Left forelimb (tissue), 1 donor: ENCODE results near the gene CEMIP.

Source experiments
- DNase-seq: peaks from one replicate; pipeline ENCODE4 v3.0.0-alpha.2; 2018; ENCODE audit warnings: low spot score

The CEMIP gene

DNA sequence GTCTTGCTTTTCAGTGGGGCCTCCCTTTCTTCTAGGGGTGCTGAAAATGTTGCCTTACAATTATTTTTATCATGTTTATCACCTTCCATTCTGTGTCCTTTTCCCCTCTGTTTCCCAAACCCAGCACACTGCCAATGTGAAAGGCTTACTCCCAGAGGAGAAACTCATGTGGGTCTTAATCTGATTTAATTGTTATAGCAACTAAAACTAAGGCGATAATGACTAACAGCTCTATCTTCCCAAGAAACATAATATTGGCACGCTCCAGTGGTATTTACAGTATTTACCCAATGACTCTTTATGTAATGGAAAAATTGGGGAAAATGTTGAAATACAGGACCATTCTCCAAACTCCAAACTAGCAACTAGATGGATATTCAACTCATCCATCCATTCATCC lies 152.0 kb downstream of the CEMIP start:
- no peak for DNase-seq

DNA sequence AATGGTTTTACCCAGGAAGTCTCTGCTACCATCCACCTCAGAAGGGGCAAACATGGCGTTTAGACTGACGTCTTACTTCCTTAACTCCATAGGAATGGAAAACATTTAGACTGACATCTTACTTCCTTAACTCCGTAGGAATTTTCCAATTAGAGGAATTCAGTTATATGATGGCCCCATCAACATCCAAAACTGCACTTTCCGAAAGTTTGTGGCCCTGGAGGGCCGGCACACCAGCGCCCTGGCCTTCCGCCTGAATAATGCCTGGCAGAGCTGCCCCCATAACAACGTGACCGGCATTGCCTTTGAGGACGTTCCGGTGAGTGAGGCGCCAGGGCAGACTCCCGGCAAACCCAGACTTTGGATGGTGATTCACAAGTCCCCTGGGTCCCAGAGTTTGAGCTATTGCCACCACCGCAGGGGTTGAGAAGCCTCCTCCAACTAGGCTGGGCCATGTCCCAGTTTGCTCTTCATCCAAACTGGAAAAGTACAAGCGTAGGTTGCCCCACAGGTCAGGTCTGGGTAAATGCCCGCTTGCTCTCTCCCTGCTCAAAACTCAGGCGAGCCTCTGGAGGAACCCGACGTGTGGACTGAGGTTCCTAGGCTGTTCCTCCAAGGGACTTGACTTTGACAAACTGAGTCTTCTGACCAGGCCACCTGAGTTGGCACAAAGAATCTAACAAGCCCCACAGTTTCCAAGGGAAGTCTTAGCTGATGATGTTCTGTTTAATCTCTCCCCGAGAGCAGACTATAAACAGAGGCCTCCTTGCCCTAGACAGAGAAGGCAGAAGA lies 152.7 kb downstream of the CEMIP start:
- no peak for DNase-seq

DNA sequence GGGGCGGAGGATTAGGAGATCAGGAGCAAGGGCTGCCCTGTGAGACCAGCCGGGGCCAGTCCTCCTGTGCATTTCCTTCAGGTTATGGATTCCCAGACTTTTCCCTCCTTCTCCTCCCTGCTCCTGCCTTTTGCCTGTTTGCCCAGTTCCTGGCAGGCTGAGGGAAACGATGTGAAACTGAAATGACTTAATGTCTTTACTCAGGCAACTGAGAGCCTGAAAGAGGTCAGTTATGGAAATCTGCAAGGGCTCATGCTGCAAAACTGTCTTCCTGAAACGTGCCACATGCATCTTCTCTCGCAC lies 153.3 kb downstream of the CEMIP start:
- DNase-seq, result no peak

GRCh38 chr15:80932989-80933388 lies 153.8 kb downstream of the CEMIP start:
- no peak for DNase-seq

GRCh38 chr15:80934761-80935221 lies 155.6 kb downstream of the CEMIP start:
- no peak for DNase-seq

GRCh38 chr15:80936288-80937078 lies 157.3 kb downstream of the CEMIP start:
- no peak for DNase-seq

- no peak for DNase-seq
These were observed 158.5 kb downstream of the CEMIP start for GRCh38 chr15:80937718-80938117.

- DNase-seq, result no peak
These were observed 160.0 kb downstream of the CEMIP start for GRCh38 chr15:80939216-80939615.

DNA sequence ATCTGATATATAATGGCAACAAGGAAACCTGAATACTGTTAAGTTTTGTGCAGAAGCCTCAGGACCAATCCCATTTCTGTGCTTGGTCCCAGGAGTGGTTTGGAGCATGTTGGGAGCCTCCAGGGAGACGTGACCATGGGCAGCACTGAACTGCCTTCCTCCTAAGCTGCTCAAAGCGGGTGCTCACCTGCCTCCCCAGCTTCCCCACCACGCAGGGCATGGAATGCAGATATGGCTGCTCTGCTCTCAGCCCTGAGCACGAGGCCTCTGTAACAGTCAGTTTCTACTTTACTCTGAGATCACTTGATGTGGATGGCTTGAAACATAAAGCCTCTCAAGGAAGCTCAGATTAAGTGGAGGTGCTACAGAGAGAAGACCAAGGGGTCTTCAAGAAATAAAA lies 161.2 kb downstream of the CEMIP start:
- no peak for DNase-seq

GRCh38 chr15:80940851-80941250 lies 161.7 kb downstream of the CEMIP start:
- DNase-seq, result no peak

DNA sequence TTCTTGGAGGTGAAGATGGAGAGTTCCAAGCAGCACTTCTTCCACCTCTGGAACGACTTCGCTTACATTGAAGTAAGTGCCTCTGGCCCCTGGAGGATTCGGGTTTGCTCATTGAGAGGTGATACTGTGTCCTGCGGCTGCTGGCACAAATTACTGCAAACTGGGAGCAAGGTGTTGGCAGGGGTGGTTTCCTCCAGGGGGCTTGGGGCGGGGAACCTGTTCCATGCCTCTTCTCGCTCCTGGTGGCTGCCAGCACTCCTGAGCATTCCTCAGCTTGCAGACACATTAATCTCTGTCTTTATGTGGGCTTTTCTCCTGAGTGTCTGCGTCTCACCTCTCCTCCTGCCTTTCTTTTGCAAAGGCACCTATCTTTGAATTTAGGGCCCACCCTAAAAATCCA lies 163.1 kb downstream of the CEMIP start:
- no peak for DNase-seq

DNA sequence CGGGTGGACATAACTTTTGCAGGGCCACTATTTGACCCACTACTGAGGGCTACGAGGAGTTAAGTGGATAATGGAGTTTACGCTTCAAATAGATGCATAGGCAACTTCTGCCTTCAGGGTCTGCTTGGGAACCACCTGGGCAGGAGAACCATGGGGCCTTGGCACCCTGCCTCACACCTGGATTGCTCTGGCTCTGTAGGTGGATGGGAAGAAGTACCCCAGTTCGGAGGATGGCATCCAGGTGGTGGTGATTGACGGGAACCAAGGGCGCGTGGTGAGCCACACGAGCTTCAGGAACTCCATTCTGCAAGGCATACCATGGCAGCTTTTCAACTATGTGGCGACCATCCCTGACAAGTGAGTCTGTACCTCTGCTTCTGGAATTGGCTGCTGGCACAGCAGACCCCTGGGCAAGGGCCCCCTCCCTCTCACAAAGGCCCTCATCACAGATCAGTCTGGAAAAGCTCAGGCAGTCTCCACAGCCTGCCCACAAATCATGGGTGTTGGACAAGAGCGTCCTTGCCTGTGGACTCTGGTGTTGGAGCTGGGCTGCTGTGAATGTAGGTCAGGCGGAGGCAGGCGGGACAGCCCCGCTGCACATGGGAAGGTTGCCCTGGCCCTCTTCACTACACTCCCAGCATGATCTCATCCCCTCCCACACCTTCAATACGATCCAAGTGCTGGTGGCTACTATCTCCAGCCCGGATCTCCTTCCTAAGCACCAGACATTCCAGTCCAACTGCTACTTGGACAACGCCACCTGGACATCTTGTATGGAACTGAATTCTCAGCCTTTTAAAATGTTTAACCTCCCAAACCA lies 163.8 kb downstream of the CEMIP start:
- DNase-seq, result no peak

DNA sequence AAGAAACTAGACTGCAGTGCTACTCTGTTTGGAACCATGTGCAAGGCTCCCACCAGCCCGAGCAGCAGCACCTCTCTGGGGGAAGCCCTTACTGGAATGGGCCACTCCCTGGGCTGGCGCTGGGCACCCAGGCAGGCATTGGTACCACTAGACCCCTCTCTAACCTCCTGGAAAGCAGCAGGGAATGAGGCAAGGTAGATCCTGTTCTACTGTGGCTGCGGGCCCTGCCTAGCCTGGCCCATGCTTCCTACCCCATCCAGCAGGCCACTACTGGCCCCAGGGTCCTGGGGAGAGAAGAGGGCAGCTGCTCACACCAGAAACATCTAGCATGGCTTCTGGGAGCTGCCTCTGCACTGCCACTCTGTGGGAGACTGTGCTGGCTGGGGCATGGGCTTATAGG lies 165.6 kb downstream of the CEMIP start:
- no peak for DNase-seq

GRCh38 chr15:80945605-80946004 lies 166.4 kb downstream of the CEMIP start:
- no peak for DNase-seq

DNA sequence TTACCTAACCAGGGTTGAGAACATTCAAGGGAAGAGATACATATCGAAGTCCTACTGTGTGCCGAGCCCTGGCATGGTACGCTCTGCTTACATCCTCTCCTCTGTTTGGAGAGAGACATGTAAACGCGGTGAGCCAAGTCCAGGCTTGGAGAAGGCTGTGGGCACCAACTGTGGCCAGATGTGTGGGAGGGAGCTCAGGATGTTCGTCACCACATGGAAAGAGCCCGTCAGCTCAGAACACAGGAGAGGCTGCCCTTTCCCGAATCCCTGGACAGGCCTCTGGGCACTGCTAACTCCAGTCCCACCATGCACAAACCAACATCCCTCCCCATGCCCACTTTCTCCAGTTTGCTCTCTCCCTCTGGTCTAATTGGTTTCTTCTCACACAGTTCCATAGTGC lies 167.4 kb downstream of the CEMIP start:
- no peak for DNase-seq

- no peak for DNase-seq
These were observed 169.6 kb downstream of the CEMIP start for GRCh38 chr15:80948651-80949292.

DNA sequence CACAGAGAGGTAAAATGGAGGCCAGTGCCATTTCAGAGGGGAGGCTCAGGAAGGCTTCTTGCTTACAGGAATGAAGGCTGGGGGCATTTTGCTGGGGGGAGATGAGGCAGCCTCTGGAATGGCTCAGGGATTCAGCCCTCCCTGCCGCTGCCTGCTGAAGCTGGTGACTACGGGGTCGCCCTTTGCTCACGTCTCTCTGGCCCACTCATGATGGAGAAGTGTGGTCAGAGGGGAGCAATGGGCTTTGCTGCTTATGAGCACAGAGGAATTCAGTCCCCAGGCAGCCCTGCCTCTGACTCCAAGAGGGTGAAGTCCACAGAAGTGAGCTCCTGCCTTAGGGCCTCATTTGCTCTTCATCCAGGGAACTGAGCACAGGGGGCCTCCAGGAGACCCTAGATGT lies 170.6 kb downstream of the CEMIP start:
- no peak for DNase-seq

GRCh38 chr15:80950291-80951078 lies 171.3 kb downstream of the CEMIP start:
- no peak for DNase-seq

- no peak for DNase-seq
These were observed 172.8 kb downstream of the CEMIP start for GRCh38 chr15:80951941-80952340.

DNA sequence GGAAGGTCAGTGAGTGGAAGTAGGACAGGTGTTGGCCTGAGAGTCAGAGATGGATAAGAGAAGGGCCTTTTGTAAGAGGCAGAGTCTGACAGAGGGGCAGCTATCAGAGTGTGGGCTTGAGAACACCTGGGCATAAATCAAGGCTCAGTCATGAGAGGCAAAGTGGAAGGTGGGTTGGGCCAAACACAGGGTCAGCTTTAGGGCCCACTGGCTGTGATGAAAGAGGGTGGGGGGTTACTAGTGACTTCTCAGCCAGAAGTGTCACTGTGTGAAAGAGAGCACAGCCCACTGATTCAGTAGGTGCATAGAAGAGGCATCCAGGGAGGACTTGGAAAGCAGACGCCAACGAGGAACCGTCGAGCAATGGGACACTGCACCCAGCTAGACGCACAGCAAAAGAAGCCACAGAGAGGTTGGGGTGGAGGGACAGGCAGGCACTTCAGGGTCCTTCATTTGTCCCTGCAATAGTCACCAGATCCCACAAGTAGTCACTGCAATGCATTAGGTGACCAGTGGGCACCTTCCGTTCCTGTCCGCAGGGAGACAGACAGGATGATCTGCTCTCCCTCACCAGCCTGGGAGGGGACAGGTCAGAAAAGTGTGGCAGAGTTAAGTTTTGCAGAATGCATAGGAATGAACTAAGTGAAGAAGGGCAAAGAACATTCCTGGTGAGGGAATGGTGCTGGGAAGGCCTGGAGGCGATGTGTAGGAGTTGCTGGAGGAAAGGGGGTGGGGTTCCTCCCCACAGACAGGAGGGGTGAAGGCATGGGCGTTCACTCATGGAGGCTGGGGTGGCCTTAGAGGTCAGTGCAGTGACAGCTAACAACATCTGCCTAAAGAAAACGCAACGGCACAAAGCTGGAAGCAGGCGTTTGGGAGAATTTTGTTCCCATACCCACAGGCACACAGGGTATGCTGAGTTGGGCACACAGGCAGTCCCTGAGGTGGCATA lies 174.1 kb downstream of the CEMIP start:
- no peak for DNase-seq
